Measurements from ENCODE around the gene ZNF483.

DNA sequence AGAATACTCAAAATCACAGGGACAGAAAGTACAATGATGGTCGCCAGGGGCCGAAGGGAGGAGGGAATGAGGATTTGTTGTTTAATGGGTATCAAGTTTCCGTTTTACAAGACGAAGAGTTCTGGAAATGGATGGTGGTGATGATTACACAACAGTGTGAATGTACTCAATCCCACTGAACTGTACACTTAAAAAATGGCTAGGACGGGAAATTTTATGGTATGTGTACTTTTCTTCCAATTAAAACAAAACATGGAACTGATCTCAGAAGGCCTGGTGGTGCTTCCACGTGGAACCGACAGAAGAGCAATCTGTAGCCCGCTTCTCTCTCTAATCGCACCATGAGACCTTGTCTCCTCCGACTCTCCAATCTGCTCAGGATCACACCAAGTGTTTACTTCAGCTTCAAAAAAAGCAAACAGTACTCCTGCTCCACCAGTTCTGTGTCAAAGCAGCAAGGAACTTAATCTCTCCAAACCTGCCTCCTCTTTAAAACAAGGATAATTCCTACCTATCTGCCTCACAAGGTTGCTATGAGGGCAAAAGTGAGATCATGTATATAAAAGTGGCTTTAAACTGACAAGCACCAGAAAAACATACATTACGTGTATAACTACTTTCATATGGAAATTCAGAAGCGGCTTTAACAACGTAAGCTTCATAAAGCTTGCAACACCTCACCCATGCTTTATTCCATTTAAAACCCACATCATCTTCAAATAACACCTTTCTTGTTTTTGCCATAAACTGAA is 42.9 kb upstream of the ZNF483 start:
- TF ChIP-seq CTCF (optimal IDR thresholded peaks at IDR 0.05 in 1 of 3, IDR thresholded peaks at IDR 0.05 in 1 of 3, conservative IDR thresholded peaks at IDR 0.05 in 1 of 3; ENCODE audit: extremely low read depth in 1 of 3, insufficient read depth in 2 of 3, low read length in 3 of 3) (no peak), EZH2 (IDR thresholded peaks at IDR 0.05; ENCODE audit: low read length) (no peak)

Data from keratinocyte (primary cell).